A549 (cell line): ENCODE results near the gene HAND2. TPM values are rescaled to one million over a fixed set of nuclear protein-coding genes. Genes with fewer than 3 reads are reported as not detected.

Experiments
- ATAC-seq, 2 experiments: fragments of 200-7000 bp in 1 of 2; fragments of >200 bp in 1 of 2; cut with Nextera tagmentation in 1 of 2; cut with Tn5 transposase in 1 of 2; 3 replicates each; pipeline versions ENCODE4 v1.8.0 to v1.9.1; 2018 to 2020; ENCODE audit warnings: mild to moderate bottlenecking in 1 of 2, moderate library complexity in 1 of 2
- CTCF ChIA-PET: fragments of 300-600 bp; sonication (Branson Sonifier 250); formaldehyde crosslinking; extraction: SDS; loops from one replicate; lab custom pipeline; 2021; ENCODE audit warnings: antibody characterized with exemption, inconsistent platforms; lab: Yijun Ruan, JAX
- POLR2A ChIA-PET: fragments of 350-600 bp; formaldehyde crosslinking; extraction: SDS; loops from one replicate; lab custom pipeline; 2021; ENCODE audit warnings: antibody characterized with exemption, inconsistent platforms; lab: Yijun Ruan, JAX
- DNase-seq, 2 experiments: peaks; one replicate each; pipeline versions ENCODE4 v3.0.0 to v3.0.0-alpha.2; 2011 to 2016; ENCODE audit warnings: low read depth in 1 of 2, low spot score in 1 of 2
- FAIRE-seq: peaks from 2 replicates; lab custom pipeline; 2011; peaks lifted over from hg19 to GRCh38; lab: Jason Lieb, UNC
- H3K27ac ChIP-seq, 2 experiments: fragments of >200 bp; sonication (Bioruptor Twin); formaldehyde crosslinking; 3 replicates each; pipeline ENCODE4 v1.5.1; 2016 to 2017
- H3K4me1 ChIP-seq: fragments of >200 bp; sonication (Bioruptor Twin); formaldehyde crosslinking; 3 replicates; pipeline ENCODE4 v1.6.1; 2016
- H3K4me2 ChIP-seq: fragments of >200 bp; sonication (Bioruptor Twin); formaldehyde crosslinking; 3 replicates; pipeline ENCODE4 v1.6.1; 2016
- H3K4me3 ChIP-seq: fragments of >200 bp; sonication (Bioruptor Twin); formaldehyde crosslinking; 3 replicates; pipeline ENCODE4 v1.5.1; 2016
- H3K9me3 ChIP-seq: fragments of >200 bp; sonication (Bioruptor Twin); formaldehyde crosslinking; 3 replicates; pipeline ENCODE4 v1.6.1; 2016
- BHLHE40 ChIP-seq: IDR thresholded peaks from 2 replicates; pipeline ENCODE4 v1.6.1; 2012; ENCODE audit warnings: low read depth, low read length, inconsistent platforms
- CBX2 ChIP-seq: fragments of 200-600 bp; sonication (generic); IDR thresholded peaks from 2 replicates; pipeline ENCODE4 v1.6.1; 2016; ENCODE audit warnings: low read depth, mild to moderate bottlenecking, borderline replicate concordance
- EP300 ChIP-seq, 2 experiments: fragments of >200 bp; sonication (Bioruptor Twin); formaldehyde crosslinking; IDR thresholded peaks; 2 replicates in 1 of 2; 3 replicates in 1 of 2; pipeline ENCODE4 v1.6.1; 2016 to 2017
- HOXA7 ChIP-seq: fragments of 250-450 bp; sonication (Bioruptor Pico); IDR thresholded peaks from 2 replicates; pipeline ENCODE4 v1.5.0; 2020; ENCODE audit warnings: mild to moderate bottlenecking, moderate library complexity
- JUN ChIP-seq, 2 experiments: fragments of >200 bp; sonication (Bioruptor Twin); formaldehyde crosslinking; IDR thresholded peaks; 2 replicates in 1 of 2; 3 replicates in 1 of 2; pipeline ENCODE4 v1.6.1; 2016 to 2017
- MAX ChIP-seq: IDR thresholded peaks from 2 replicates; pipeline ENCODE4 v1.6.1; 2012
- MAZ ChIP-seq: fragments of 150-350 bp; IDR thresholded peaks from 2 replicates; pipeline ENCODE4 v1.6.1; 2014; ENCODE audit warnings: antibody characterized with exemption, low read depth, low read length, borderline replicate concordance
- MYC ChIP-seq: IDR thresholded peaks from 2 replicates; pipeline ENCODE4 v1.6.1; 2012; ENCODE audit warnings: mild to moderate bottlenecking, inconsistent platforms, low read length, improper control_type of control experiment, borderline replicate concordance
- NFE2L2 ChIP-seq: fragments of 150-350 bp; conservative IDR thresholded peaks from 2 replicates; pipeline ENCODE4 v1.6.1; 2014; ENCODE audit warnings: low read length
- NPAS2 ChIP-seq: fragments of 250-450 bp; sonication (Bioruptor Pico); IDR thresholded peaks from 2 replicates; pipeline ENCODE4 v1.8.0; 2022; ENCODE audit warnings: mild to moderate bottlenecking, moderate library complexity, borderline replicate concordance
- POLR2AphosphoS2 ChIP-seq: conservative IDR thresholded peaks from 2 replicates; pipeline ENCODE4 v1.6.1; 2012; ENCODE audit warnings: low read length, improper control_type of control experiment, inconsistent platforms
- RAD21 ChIP-seq, 2 experiments: fragments of >200 bp in 1 of 2; sonication (Bioruptor Twin) in 1 of 2; formaldehyde crosslinking in 1 of 2; IDR thresholded peaks in 1 of 2; conservative IDR thresholded peaks in 1 of 2; 2 replicates in 1 of 2; 3 replicates in 1 of 2; pipeline ENCODE4 v1.6.1; 2012 to 2018; ENCODE audit warnings: inconsistent platforms in 1 of 2
- RARB ChIP-seq: fragments of 250-450 bp; sonication (Bioruptor Pico); IDR thresholded peaks from 2 replicates; pipeline ENCODE4 v1.8.0; 2021; ENCODE audit warnings: mild to moderate bottlenecking, moderate library complexity
- RNF2 ChIP-seq: fragments of 200-600 bp; sonication (generic); IDR thresholded peaks from 2 replicates; pipeline ENCODE4 v1.6.1; 2016; ENCODE audit warnings: low read depth, mild to moderate bottlenecking, antibody characterized with exemption, moderate library complexity, borderline replicate concordance
- USF2 ChIP-seq: fragments of 450-650 bp; IDR thresholded peaks from 2 replicates; pipeline ENCODE4 v1.6.1; 2014; ENCODE audit warnings: antibody characterized with exemption
- ZNF302 ChIP-seq: fragments of 250-450 bp; sonication (Bioruptor Pico); IDR thresholded peaks from 2 replicates; pipeline ENCODE4 v1.9.0; 2021; ENCODE audit warnings: inconsistent platforms, mild to moderate bottlenecking, moderate library complexity
- WGBS: methylation state at CpG from one replicate; pipeline ENCODE4 v1.1.6; 2017; ENCODE audit errors: missing lambda C conversion rate; 5-methylcytosine and 5-hydroxymethylcytosine counted together
- polyA plus RNA-seq, 4 experiments: library from polyadenylated mRNA; depleted of rRNA in 3 of 4; stranded (reverse); fragments of >200 nt; fragmentation: RNase III in 1 of 4; extraction: RNeasy Plus Mini Kit Qiagen cat#74134 plus additional on column Dnase treatment in 1 of 4; gene quantifications; 2 replicates in 3 of 4; 3 replicates in 1 of 4; pipeline ENCODE4 v1.2.3, GENCODE V29; 2011 to 2017
- TF ChIP-seq, protein P1 (sequence below): fragments of 150-350 bp; IDR thresholded peaks from 2 replicates; pipeline ENCODE4 v1.6.1; 2014; ENCODE audit warnings: low read depth, mild to moderate bottlenecking, low read length
- TF ChIP-seq, protein P2 (sequence below): fragments of >200 bp; sonication (Bioruptor Twin); formaldehyde crosslinking; IDR thresholded peaks from 2 replicates; pipeline ENCODE4 v1.6.1; 2016

Gene HAND2
- polyA plus RNA-seq, 2 of the 4 experiments (the other 2 are of a cell fraction), result 0.44 to 0.63 TPM

- no peak for TF ChIP-seq USF2
- TF ChIP-seq HOXA7 (CRISPR knock-in tag), result no peak
- TF ChIP-seq ZNF302 (CRISPR knock-in tag), result no peak
- no peak for TF ChIP-seq MAZ
- no peak for TF ChIP-seq MAX
- no peak for TF ChIP-seq NPAS2
- TF ChIP-seq RNF2, result no peak
- TF ChIP-seq POLR2AphosphoS2, result no peak
- TF ChIP-seq EP300 (IDR thresholded peaks at IDR 0.05), result no peak
- TF ChIP-seq RAD21 (conservative IDR thresholded peaks at IDR 0.05 in 1 of 2, IDR thresholded peaks at IDR 0.05 in 1 of 2), result peak; percentile 77 to 78
These were observed 24.0 kb downstream of the HAND2 start (continued) for GRCh38 chr4:173505924-173506518.

GRCh38 chr4:173504181-173504503 lies 25.9 kb downstream of the HAND2 start:
- ATAC-seq (no peak), DNase-seq (no peak), FAIRE-seq (no peak)
- POLR2A ChIA-PET, result no interaction called here
- H3K4me3 ChIP-seq, result no peak overlapping the region
- H3K9me3 ChIP-seq, result no peaks in the 10 kb centered on the region
- CTCF ChIA-PET, result interaction anchor here (1.0 to 2.3 kb wide), 3 partner anchors 10 to 624 kb away, joined by 3 to 13 read pairs (median 9); no protein-coding TSS in a partner anchor
- WGBS, result 79% methylated on average over 7 of the region's 7 CpGs
- H3K4me2 ChIP-seq, result no peak overlapping the region
- no peak overlapping the region for H3K27ac ChIP-seq
- H3K4me1 ChIP-seq, result no peaks in the 10 kb centered on the region
- TF ChIP-seq JUN (IDR thresholded peaks at IDR 0.05), result no peak

DNA sequence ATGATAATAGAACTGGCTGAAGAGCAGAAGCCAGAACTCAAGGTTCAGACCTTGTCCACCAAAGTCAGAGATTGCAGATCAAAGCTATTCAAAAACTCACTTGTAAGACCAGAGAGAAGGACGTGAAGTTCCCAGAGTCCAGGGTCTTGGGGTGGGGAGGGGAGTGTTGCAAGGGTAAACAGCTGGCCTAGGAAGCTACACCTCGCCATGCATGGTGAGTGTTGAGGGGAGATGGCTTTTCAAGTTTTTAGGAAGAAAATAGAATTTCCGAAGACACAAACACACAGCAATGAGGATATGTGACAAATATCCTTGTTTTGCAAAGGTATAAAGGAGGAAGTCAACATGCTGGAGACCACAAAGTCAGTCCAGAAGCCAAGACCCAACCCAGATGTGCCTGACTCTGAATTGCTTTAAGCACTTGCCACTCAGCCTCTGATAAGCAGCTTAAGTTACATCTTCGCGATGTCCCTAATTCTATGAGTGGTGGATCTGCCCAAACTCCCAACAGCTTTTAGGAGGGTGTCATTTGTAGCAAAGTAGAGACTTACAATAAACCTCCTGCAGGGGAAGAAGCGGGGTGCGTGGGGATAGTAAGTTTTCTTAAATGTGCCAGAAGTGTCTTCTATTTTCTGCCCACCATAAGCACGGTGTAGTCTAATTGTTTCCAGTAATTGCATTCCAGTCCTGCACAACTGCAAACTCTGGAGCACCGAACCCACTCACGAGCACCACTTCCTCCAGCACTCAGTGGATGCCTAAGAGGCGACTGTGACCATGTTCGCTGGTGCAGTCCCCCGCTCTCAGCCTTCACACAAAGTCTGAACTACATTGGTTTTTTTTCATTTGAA lies 26.5 kb downstream of the HAND2 start:
- H3K4me1 ChIP-seq, result no peaks in the 10 kb centered on the region
- ATAC-seq (no peak), FAIRE-seq (no peak), DNase-seq (no peak)
- no peak overlapping the region for H3K4me2 ChIP-seq
- POLR2A ChIA-PET, result no interaction called here
- WGBS, result 68% methylated on average over 13 of the region's 13 CpGs
- no peak overlapping the region for H3K27ac ChIP-seq
- TF ChIP-seq, protein P1, sequence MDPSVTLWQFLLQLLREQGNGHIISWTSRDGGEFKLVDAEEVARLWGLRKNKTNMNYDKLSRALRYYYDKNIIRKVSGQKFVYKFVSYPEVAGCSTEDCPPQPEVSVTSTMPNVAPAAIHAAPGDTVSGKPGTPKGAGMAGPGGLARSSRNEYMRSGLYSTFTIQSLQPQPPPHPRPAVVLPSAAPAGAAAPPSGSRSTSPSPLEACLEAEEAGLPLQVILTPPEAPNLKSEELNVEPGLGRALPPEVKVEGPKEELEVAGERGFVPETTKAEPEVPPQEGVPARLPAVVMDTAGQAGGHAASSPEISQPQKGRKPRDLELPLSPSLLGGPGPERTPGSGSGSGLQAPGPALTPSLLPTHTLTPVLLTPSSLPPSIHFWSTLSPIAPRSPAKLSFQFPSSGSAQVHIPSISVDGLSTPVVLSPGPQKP, result no peak
- TF ChIP-seq RARB (CRISPR knock-in tag) (no peak), BHLHE40 (no peak), MYC (no peak), CBX2 (no peak), POLR2AphosphoS2 (no peak), NFE2L2 (no peak)
- TF ChIP-seq, protein P2, sequence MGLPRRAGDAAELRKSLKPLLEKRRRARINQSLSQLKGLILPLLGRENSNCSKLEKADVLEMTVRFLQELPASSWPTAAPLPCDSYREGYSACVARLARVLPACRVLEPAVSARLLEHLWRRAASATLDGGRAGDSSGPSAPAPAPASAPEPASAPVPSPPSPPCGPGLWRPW, result no peak
- CTCF ChIA-PET, result interaction anchor here (1.0 kb wide), 2 partner anchors 9 kb away, joined by 3 to 5 read pairs; no protein-coding TSS in a partner anchor
- no peaks in the 10 kb centered on the region for H3K9me3 ChIP-seq
- no peak overlapping the region for H3K4me3 ChIP-seq
